Measurements from ENCODE around the gene AVEN. TPM values are rescaled to one million over a fixed set of nuclear protein-coding genes. Genes with fewer than 3 reads are reported as not detected.

The AVEN gene
- total and polyA plus RNA-seq, 2 of the 8 experiments (the other 6 are each of a cell fraction or from before 2014, with no cell fraction given) = 5.5 to 17.0 TPM

- no peak for TF ChIP-seq JUND (IDR thresholded peaks at IDR 0.05; ENCODE audit: low read length)
Observed at GRCh38 chr15:33908406-33908805, 130.6 kb downstream of the AVEN start (continued).

GRCh38 chr15:33907326-33907725, 131.7 kb downstream of the AVEN start:
- H3K79me2 ChIP-seq (ENCODE audit: control insufficient read depth in 1 of 2, insufficient read depth in 2 of 2, low read length in 2 of 2) = no peaks in the 10 kb centered on the region
- no peak for DNase-seq (ENCODE audit: low read depth in 1 of 2, low spot score in 2 of 2)
- H3K18ac ChIP-seq (ENCODE audit: extremely low read depth, low read length) = no peak overlapping the region
- FAIRE-seq = no peak
- H2AK5ac ChIP-seq (ENCODE audit: low read depth, low read length) = no peak overlapping the region
- no peaks in the 10 kb centered on the region for H3K79me1 ChIP-seq (ENCODE audit: low read depth, low read length)
- no peak overlapping the region for H4K91ac ChIP-seq (replicated peaks; ENCODE audit: insufficient read length, low read length)
- H3K14ac ChIP-seq (ENCODE audit: insufficient read length) = no peak overlapping the region
- no peaks in the 10 kb centered on the region for H3K36me3 ChIP-seq (ENCODE audit: control insufficient read depth in 2 of 4, insufficient read depth in 4 of 4, low read length in 3 of 4)
- H3K4me2 ChIP-seq (ENCODE audit: insufficient read depth in 1 of 2, low read depth in 2 of 2, low read length in 2 of 2) = no peak overlapping the region
- no peak overlapping the region for H2BK120ac ChIP-seq (replicated peaks; ENCODE audit: low read depth, low read length)
- no peaks in the 10 kb centered on the region for H3K27me3 ChIP-seq (replicated peaks in 1 of 4; ENCODE audit: control insufficient read depth in 3 of 4, extremely low read depth in 1 of 4, insufficient read depth in 3 of 4, low read length in 3 of 4)
- no peaks in the 10 kb centered on the region for H3K9me3 ChIP-seq (ENCODE audit: insufficient read depth in 2 of 2, low read depth in 1 of 2, low read length in 1 of 2)
- H3K23me2 ChIP-seq (ENCODE audit: low read depth, low read length) = no peaks in the 10 kb centered on the region
- ChIA-PET POLR2A (ENCODE audit: partially characterized antibody) (interaction anchor here (0.6 kb wide), 1 partner anchor 592 kb away, joined by 3 read pairs; no protein-coding TSS in a partner anchor), CTCF (ENCODE audit: partially characterized antibody) (no interaction called here)
- no peak overlapping the region for H2BK15ac ChIP-seq (ENCODE audit: low read length)
- H3K4me1 ChIP-seq (replicated peaks in 1 of 4; ENCODE audit: control insufficient read depth in 3 of 4, insufficient read depth in 4 of 4, low read length in 3 of 4) = peaks cover 0 to 4% (median 4%) of the 10 kb centered on the region in 4 experiments; a peak in 3 of 7 replicates
- H3K4ac ChIP-seq (replicated peaks; ENCODE audit: insufficient read length, low read depth, low read length) = no peak overlapping the region
- no peak overlapping the region for H2BK12ac ChIP-seq (ENCODE audit: low read depth, low read length)
- H4K5ac ChIP-seq (ENCODE audit: insufficient read length, low read depth, low read length) = no peak overlapping the region
- H4K20me1 ChIP-seq (replicated peaks in 1 of 2; ENCODE audit: control insufficient read depth in 1 of 2, insufficient read depth in 2 of 2, low read length in 2 of 2) = no peaks in the 10 kb centered on the region
- H3K9ac ChIP-seq (replicated peaks in 1 of 4; ENCODE audit: extremely low read depth in 1 of 4, low read depth in 3 of 4, low read length in 3 of 4) = no peak overlapping the region
- no peak overlapping the region for H3K56ac ChIP-seq (replicated peaks; ENCODE audit: insufficient read length, low read depth, low read length)
- H4K8ac ChIP-seq (ENCODE audit: extremely low read depth, insufficient read depth, low read length) = no peak overlapping the region
- H2BK20ac ChIP-seq (ENCODE audit: low read length) = no peak overlapping the region
- H2BK5ac ChIP-seq (ENCODE audit: low read depth, low read length) = no peak overlapping the region
- H3K4me3 ChIP-seq (ENCODE audit: extremely low read depth in 1 of 4, insufficient read depth in 2 of 4, low read depth in 3 of 4, low read length in 4 of 4) = no peak overlapping the region
- no peak overlapping the region for H3K27ac ChIP-seq (ENCODE audit: low read depth, low read length)
- no peak overlapping the region for H3K23ac ChIP-seq (ENCODE audit: insufficient read length)
- H2AFZ ChIP-seq (ENCODE audit: low read length) = no peak overlapping the region
- TF ChIP-seq GTF2F1 (IDR thresholded peaks at IDR 0.05; ENCODE audit: borderline replicate concordance, low read depth, low read length) (no peak), SIRT6 (IDR thresholded peaks at IDR 0.05; ENCODE audit: low read length) (no peak), NANOG (IDR thresholded peaks at IDR 0.05; ENCODE audit: insufficient read depth, low read depth, low read length, poor library complexity, severe bottlenecking) (no peak), EZH2 (IDR thresholded peaks at IDR 0.05; ENCODE audit: low read depth, low read length, severe bottlenecking) (no peak), RAD21 (IDR thresholded peaks at IDR 0.05 in 1 of 2, conservative IDR thresholded peaks at IDR 0.05 in 1 of 2; ENCODE audit: low read depth in 2 of 2, low read length in 2 of 2) (no peak), ATF2 (IDR thresholded peaks at IDR 0.05; ENCODE audit: low read length) (no peak), BRCA1 (IDR thresholded peaks at IDR 0.05; ENCODE audit: low read depth, low read length) (no peak), TAF1 (IDR thresholded peaks at IDR 0.05; ENCODE audit: low read depth, low read length) (no peak), CEBPB (IDR thresholded peaks at IDR 0.05; ENCODE audit: low read depth, low read length) (no peak), TEAD4 (IDR thresholded peaks at IDR 0.05; ENCODE audit: low read depth, low read length) (no peak), RBBP5 (IDR thresholded peaks at IDR 0.05; ENCODE audit: borderline replicate concordance, low read depth, low read length) (no peak)

Data from H1 (cell line).